HL-60/S4 treated with retinoic acid at 250 ng/mL for 4 days and 3 days (cell line): ENCODE measurements around the gene ARSG.
"Not testable (repeated sequence)": the region's sequence is repeated elsewhere in the genome, so short reads cannot be mapped to it uniquely, and the experiment has no call there.

Experiments
- in situ Hi-C: fragments of 300-500 bp; cut with MboI; formaldehyde crosslinking; loops from 2 replicates; pipeline ENCODE4 v1.7.0; 2022; ENCODE audit warnings: low sequenced_read_pairs

The ARSG gene

DNA sequence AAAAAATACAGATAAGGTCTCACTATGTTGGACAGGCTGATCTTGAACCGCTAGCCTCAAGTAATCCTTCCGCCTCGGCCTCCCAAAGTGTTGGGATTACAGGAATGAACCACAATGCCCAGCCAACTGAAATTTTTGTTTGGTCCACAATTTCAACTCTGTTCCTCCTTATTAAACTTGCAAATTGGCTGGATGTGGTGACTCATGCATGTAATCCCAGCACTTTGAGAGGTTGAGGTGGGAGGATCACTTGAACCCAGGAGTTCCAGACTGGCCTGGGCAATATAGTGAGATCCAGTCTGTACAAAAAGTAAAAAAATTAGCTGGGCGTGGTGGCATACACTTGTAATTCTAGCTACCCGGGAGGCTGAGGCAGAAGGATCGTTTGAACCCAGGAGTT is 13.4 kb downstream of the ARSG start:
- in situ Hi-C loops = no loop called here

GRCh38 chr17:68305142-68305541 is 13.8 kb downstream of the ARSG start:
- in situ Hi-C loops = no loop called here

DNA sequence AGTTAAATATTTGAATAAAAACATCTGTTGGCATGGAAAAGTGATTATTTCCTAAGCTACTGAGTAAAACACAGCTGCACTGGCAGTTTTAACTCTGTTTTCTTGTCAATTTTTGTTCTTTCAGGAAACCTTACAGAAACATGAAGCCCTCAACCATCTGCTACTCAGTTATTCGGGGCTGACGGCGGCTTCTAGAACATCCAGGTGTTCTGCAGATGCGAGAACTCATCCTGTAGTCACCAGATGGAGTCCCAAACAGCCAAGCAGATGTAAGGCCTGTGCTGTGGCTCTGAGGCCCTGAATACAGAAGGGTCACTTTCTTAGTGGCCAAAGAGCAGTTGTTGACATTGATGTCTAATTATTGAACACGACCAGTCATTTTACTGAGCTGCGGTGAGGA is 15.5 kb downstream of the ARSG start:
- in situ Hi-C loops = no loop called here

- in situ Hi-C loops = no loop called here
Observed at GRCh38 chr17:68307443-68307842, 16.1 kb downstream of the ARSG start.

GRCh38 chr17:68308486-68308885 is 17.2 kb downstream of the ARSG start:
- in situ Hi-C loops = not testable (repeated sequence)

GRCh38 chr17:68309066-68309670 is 17.9 kb downstream of the ARSG start:
- in situ Hi-C loops = not testable (repeated sequence)

- in situ Hi-C loops = no loop called here
Observed at GRCh38 chr17:68310152-68310551, 18.9 kb downstream of the ARSG start.

DNA sequence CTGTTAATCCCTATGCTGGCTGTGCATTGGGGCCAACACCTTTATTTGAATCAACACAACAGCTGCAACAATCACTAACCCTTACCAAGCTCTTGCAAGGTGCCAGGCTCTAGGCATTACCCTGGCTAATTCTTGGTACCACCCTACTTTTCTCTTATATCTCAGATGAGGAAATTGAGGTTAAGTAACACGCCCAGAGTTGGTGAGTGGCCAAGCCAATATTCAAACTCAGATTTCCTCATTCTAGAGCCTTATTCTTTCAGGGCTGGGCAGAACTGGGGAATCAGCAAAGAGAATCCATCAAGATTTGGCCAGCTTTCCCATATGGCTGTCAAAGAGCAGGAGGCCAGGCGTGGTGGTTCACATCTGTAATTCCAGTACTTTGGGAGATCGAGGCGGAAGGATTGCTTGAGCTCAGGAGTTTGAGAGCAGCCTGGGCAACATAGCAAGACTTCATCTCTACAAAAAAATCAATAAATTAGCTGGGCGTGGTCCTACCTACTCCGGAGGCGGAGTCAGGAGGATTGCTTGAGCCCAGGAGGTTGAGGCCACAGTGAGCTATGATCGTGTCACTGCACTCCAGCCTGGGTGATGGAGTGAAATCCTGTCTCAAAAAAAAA is 23.7 kb downstream of the ARSG start:
- in situ Hi-C loops = no loop called here

GRCh38 chr17:68315930-68316329 is 24.6 kb downstream of the ARSG start:
- in situ Hi-C loops = no loop called here

DNA sequence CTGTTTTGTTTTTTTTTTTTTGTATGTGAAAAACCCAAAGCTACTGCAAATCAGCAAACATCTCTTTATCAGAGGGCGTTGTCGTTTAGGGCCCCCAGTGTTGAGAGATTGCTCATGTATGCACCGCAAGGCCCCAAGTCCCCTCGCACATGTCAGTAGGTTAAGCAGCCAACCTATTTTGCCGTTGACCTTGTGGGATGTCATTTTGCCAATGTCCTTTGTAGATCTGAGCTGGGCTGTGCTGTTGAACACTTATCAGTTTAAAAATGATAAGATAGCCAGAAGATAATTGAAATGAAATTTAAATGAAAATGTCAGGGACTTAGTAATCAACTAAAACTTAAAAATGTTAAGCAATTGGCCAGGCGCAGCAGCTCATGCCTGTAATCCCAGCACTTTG is 26.2 kb downstream of the ARSG start:
- in situ Hi-C loops = no loop called here

DNA sequence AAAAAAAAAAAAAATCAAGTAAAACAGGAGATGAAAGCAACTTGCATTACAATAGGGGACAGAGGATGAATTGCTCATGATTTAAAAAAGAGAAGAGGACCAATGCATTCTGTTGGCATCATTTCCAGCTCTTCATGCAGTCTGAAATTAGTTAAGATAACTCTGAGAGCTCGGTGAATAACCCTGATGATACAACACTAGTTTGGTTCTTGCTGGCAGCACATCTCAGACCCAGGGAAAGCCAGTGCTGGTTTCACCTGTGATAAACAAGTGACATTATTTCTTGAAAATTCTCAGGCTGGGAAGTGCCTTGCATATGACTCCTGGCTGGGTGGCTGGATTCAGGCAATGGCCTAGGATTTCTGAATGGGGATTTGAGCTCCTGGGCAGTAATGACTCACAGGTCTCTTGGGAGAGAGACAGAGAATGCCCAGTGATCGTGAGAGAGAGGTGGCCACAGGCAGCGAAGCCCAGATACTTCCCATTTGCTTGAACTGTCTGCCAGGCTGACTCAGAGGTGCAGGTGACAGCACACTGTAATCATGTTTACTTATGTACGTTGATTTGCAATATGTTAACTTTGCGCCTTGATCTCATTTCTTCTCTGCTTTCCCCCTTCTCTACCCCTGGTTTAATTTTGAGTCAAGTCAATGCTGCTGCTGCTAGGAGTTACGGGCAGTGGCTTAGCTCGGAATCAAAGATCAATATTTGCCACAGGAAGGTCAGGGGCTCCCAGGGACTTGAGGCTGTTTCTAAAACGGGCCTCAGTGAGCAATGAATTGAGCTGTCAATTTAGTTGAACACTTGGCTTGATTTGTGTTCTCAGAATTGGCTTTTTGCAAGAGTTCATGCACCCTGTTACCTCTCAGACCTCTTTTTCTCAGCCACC is 27.1 kb downstream of the ARSG start:
- in situ Hi-C loops = no loop called here

- in situ Hi-C loops = no loop called here
Observed at GRCh38 chr17:68319410-68320162, 28.3 kb downstream of the ARSG start.

- in situ Hi-C loops = no loop called here
Observed at GRCh38 chr17:68320311-68320865, 29.1 kb downstream of the ARSG start.

GRCh38 chr17:68320943-68321555 is 29.8 kb downstream of the ARSG start:
- in situ Hi-C loops = no loop called here

DNA sequence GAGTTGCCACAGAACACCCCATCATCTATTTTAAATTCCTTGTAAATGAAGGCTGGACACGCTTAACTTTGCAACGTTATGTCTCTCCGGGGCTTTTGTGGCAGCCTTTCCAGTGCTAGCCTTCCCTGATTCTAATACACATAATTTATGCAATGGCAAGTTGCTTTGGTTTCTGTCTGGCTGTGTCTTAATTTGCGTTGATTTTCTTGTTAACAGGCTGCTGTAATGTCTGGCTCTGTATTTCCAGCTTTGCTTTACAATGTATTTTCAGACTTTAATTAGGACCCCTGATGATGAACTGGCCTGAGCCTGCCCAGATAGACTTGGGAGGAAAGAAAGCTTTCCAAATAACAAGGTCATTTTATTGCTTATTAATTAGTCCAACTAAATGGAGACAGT is 30.3 kb downstream of the ARSG start:
- in situ Hi-C loops = no loop called here

- in situ Hi-C loops = no loop called here
Observed at GRCh38 chr17:68322630-68323029, 31.3 kb downstream of the ARSG start.

GRCh38 chr17:68324114-68324513 is 32.8 kb downstream of the ARSG start:
- in situ Hi-C loops = no loop called here

- in situ Hi-C loops = no loop called here
Observed at GRCh38 chr17:68324654-68325336, 33.5 kb downstream of the ARSG start.

DNA sequence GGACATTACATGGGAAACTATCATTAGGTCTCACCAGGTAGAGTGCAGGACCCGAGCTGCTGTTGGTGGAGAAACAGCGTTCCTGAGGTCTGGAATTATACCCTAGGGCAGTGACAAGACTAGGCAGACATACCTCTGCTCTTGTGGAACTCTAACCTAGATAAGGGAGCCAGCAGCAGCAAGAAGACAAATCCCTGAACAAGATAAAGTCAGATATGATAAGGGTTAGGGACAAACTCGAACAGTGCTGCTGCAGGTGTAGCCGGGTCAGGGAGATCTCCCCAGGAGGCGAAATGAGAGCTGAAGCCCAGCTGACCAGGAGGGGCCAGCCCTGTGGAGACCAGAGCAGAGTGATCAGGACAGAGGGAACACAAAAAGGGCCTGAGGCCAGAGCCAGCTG is 34.7 kb downstream of the ARSG start:
- in situ Hi-C loops = no loop called here

GRCh38 chr17:68326681-68327080 is 35.4 kb downstream of the ARSG start:
- in situ Hi-C loops = no loop called here
